Measurements from ENCODE around the gene DNASE1L1. TPM values are rescaled to one million over a fixed set of nuclear protein-coding genes. Genes with fewer than 3 reads are reported as not detected.

DNASE1L1 gene
- total and polyA plus RNA-seq, 2 of the 13 experiments (the other 11 are each of a cell fraction or from before 2014, with no cell fraction given), result 4.7 to 12.3 TPM

- no peak for TF ChIP-seq NFAT5 (CRISPR knock-in tag; IDR thresholded peaks at IDR 0.05)
Measured at GRCh38 chrX:154378799-154379568, 30.1 kb downstream of the DNASE1L1 start, which contains the start of gene EMD (continued).

GRCh38 chrX:154378059-154378798 lies 30.8 kb downstream of the DNASE1L1 start:
- H3K4me3 ChIP-seq (replicated peaks in 1 of 3; ENCODE audit: insufficient read depth in 1 of 3, low read depth in 2 of 3, low read length in 3 of 3), result peak overlapping the region; percentile 30 to 66 (median 53); a peak in 5 of 6 replicates
- peak overlapping the region; percentile 76 for H3K27ac ChIP-seq (ENCODE audit: extremely low read length, insufficient read depth, low read length)
- intact Hi-C loops (cut with micrococcal nuclease; ENCODE audit: unreplicated experiment) (no loop called here), in situ Hi-C loops (cut with HindIII; ENCODE audit: extremely low pct_ligation_motif_present, low pct_unique_long_range_greater_than_20kb) (no loop called here)
- FAIRE-seq (no peak), ATAC-seq (peak; percentile 7), DNase-seq (ENCODE audit: low spot score) (no peak)
- peak overlapping the region; percentile 71 for H3K9ac ChIP-seq (ENCODE audit: insufficient read depth, low read depth, low read length)
- H3K36me3 ChIP-seq (replicated peaks in 1 of 2; ENCODE audit: control insufficient read depth in 1 of 2, insufficient read depth in 2 of 2, low read length in 2 of 2), result no peaks in the 10 kb centered on the region
- WGBS (ENCODE audit: low lambda C conversion rate), result no CpG with 5 or more reads among the region's 79 CpGs
- H3K4me2 ChIP-seq (ENCODE audit: low read depth, low read length), result peak overlapping the region; percentile 69
- H4K20me1 ChIP-seq (ENCODE audit: insufficient read depth, low read length), result no peaks in the 10 kb centered on the region
- H3K9me3 ChIP-seq (ENCODE audit: low read length), result no peaks in the 10 kb centered on the region
- H3K27me3 ChIP-seq (ENCODE audit: control insufficient read depth in 1 of 2, insufficient read depth in 2 of 2, low read length in 2 of 2), result no peaks in the 10 kb centered on the region
- H3K4me1 ChIP-seq (ENCODE audit: insufficient read depth, low read length), result peaks cover 38% of the 10 kb centered on the region
- POLR2A ChIA-PET, result interaction anchor here (1.0 to 1.3 kb wide), 5 partner anchors 7 to 164 kb away, joined by 3 to 11 read pairs (median 4); partner anchors contain the start of gene RPL10
- TSS peak; percentile 71 for BruUV-seq (replicated peaks)
- peaks cover 8% of the 10 kb centered on the region for H3K79me2 ChIP-seq (ENCODE audit: insufficient read depth, low read length)
- CTCF ChIA-PET (ENCODE audit: low intra/inter-chr PET ratio, low total read pairs), result no interaction called here
- H2AFZ ChIP-seq (ENCODE audit: low read length), result no peak overlapping the region
- TF ChIP-seq ZNF687 (CRISPR knock-in tag; IDR thresholded peaks at IDR 0.05) (peak; percentile 74), KDM2A (CRISPR knock-in tag; IDR thresholded peaks at IDR 0.05; ENCODE audit: borderline replicate concordance, low read depth) (peak; percentile 4; the same call in 1 of the 2 replicates), MED1 (CRISPR knock-in tag; IDR thresholded peaks at IDR 0.05) (peak; percentile 25; the same call in 1 of the 2 replicates), REL (CRISPR knock-in tag; conservative IDR thresholded peaks at IDR 0.05) (peak; percentile 16; the same call in 1 of the 2 replicates), ZNF263 (CRISPR knock-in tag; IDR thresholded peaks at IDR 0.05) (0 out of 2 replicates have a peak, but pooled peaks have one; percentile 25), HES4 (CRISPR knock-in tag; IDR thresholded peaks at IDR 0.05; ENCODE audit: borderline replicate concordance) (no peak), SP5 (CRISPR knock-in tag; IDR thresholded peaks at IDR 0.05; ENCODE audit: borderline replicate concordance, low read depth) (peak; percentile 47; the same call in 1 of the 2 replicates), HNRNPL (IDR thresholded peaks at IDR 0.05; ENCODE audit: low read depth, low read length) (peak; percentile 91), RBFOX2 (IDR thresholded peaks at IDR 0.05; ENCODE audit: low read depth, low read length) (peak; percentile 77)

Data from HepG2 (cell line).